T-helper 2 cell treated with Interferon-gamma antibody and Interleukin-4, amounts not matched to agents 100 ng/mL and 5 ng/mL, for 36 hours (primary cell): Measurements from ENCODE around the gene CENPO. TPM values are rescaled to one million over a fixed set of nuclear protein-coding genes. Genes with fewer than 3 reads are reported as not detected.
"Not testable (repeated sequence)": the region's sequence is repeated elsewhere in the genome, so short reads cannot be mapped to it uniquely, and the experiment has no call there.

Experiments used
- intact Hi-C: fragments of 100-400 bp; cut with micrococcal nuclease; formaldehyde crosslinking; loops from one replicate; pipeline ENCODE4 v1.15.1; 2023
- total RNA-seq: library from RNA; stranded (reverse); gene quantifications from 2 replicates; pipeline ENCODE4 v1.2.3, GENCODE V29; 2022

Gene CENPO
- total RNA-seq, 1 donor from 2014 or later = 49.1 TPM

GRCh38 chr2:24787532-24787931 is 5.7 kb upstream of the CENPO start:
- intact Hi-C loops = no loop called here

- intact Hi-C loops = no loop called here
Observed at GRCh38 chr2:24788816-24789215, 4.4 kb upstream of the CENPO start.

- intact Hi-C loops = loop anchor here (10.0 kb wide), 3 partner anchors 717 to 1973 kb away; partner anchors contain the start of genes FKBP1B, SF3B6, SLC35F6 and WDCP
Observed at GRCh38 chr2:24791452-24791851, 1.8 kb upstream of the CENPO start.

- intact Hi-C loops = loop anchor here (2.0 to 10.0 kb wide), 5 partner anchors 34 to 1972 kb away; partner anchors contain the start of genes FKBP1B, NCOA1, SF3B6 and SLC35F6
Observed at GRCh38 chr2:24792542-24792873, 717 bp upstream of the CENPO start.

GRCh38 chr2:24793761-24794435 is 673 bp downstream of the CENPO start:
- intact Hi-C loops = loop anchor here (1.0 to 10.0 kb wide), 9 partner anchors 33 to 1971 kb away; partner anchors contain the start of genes ADCY3, DNAJC27, EFR3B and FKBP1B

GRCh38 chr2:24797644-24798043 is 4.4 kb downstream of the CENPO start:
- intact Hi-C loops = loop anchor here (10.0 kb wide), 3 partner anchors 723 to 1967 kb away; partner anchors contain the start of genes FKBP1B, SF3B6, SLC35F6 and WDCP

DNA sequence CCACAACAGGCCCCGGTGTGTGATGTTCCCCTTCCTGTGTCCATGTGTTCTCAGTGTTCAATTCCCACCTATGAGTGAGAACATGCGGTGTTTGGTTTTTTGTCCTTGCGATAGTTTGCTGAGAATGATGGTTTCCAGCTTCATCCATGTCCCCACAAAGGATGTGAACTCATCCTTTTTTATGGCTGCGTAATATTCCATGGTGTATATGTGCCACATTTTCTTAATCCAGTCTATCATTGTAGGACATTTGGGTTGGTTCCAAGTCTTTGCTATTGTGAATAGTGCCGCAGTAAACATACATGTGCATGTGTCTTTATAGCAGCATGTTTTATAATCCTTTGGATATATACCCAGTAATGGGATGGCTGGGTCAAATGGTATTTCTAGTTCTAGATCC is 7.3 kb downstream of the CENPO start:
- intact Hi-C loops = not testable (repeated sequence)

DNA sequence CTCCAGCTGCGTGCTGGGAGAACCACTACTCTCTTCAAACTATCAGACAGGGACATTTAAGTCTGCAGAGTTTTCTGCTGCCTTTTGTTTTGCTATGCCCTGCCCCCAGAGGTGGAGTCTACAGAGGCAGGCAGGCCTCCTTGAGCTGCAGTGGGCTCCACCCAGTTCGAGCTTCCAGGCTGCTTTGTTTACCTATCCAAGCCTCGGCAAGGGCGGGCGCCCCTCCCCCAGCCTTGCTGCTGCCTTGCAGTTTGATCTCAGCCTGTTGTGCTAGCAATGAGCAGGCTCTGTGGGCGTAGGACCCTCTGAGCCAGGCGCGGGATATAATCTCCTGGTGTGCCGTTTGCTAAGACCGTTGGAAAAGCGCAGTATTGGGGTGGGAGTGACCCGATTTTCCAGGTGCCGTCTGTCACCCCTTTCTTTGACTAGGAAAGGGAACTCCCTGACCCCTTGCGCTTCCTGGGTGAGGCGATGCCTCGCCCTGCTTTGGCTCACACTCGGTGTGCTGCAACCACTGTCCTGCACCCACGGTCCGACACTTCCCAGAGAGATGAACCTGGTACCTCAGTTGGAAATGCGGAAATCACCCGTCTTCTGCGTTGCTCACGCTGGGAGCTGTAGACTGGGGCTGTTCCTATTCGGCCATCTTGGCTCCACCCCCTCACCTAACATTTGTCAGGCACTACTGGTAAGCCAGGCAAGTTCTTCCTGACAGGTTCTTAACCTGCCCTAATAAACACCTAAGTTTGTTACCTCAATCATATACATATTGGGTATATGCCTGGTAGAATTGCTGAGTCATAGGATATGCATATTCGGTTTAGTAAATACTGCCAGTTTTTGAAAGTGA is 12.8 kb downstream of the CENPO start:
- intact Hi-C loops = not testable (repeated sequence)

- intact Hi-C loops = no loop called here
Observed at GRCh38 chr2:24806661-24807036, 13.4 kb downstream of the CENPO start.

GRCh38 chr2:24809316-24810007 is 16.2 kb downstream of the CENPO start:
- intact Hi-C loops = no loop called here

- intact Hi-C loops = no loop called here
Observed at GRCh38 chr2:24813691-24814137, 20.5 kb downstream of the CENPO start.

DNA sequence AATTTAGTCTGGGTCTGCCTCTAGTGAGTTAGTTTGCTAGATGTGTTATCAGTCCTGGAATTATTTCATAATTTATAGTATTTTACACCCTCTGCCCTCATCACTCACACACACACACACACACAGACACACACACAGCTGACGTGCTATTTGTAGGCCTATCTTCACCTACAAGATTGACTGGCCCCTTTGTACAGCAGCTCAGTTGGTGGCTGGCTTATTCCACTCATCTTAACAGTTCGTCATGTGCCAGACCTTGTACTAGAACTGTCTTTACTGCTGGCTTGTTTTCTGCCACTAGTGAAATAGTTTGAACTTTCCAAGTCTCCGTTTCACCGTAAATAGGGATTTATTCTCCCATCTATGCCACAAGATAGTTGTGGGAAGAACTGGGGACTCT is 21.3 kb downstream of the CENPO start:
- intact Hi-C loops = no loop called here

DNA sequence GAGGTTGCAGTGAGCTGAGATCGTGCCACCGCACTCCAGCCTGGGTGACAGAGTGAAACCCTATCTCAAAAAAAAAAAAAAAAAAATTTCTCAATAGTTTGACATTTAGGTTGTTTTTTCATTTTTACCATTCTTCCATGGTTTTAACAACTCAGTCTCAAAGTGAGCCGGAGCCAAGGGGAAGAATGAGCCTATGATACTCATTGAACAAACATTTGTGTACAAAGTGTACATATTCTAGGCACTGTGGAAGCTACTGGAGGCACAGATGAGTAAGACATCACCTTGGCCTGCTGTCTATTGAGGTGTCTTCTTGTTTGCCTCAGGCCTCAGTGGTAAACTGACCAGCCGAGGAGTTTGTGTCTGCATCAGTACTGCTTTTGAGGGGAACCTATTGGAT is 21.9 kb downstream of the CENPO start:
- intact Hi-C loops = no loop called here

DNA sequence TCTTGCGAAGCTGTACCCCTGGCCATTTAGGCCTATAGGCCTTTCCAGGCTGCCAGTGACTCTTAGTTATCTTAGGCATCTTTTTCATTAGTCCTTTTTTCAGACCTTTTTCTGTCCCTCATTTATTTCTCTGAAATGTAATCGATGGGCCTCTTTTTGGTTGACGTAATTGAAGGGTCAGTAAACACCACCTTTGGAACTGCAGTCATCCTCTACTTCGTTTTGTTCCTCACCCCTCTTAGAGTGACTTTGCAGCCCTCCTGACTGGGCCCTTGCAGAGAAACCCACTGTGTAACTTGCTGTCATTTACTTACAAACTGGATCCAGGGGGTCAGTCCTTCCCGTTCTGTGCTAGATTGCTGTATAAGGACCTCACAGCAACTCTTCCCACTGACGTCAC is 23.2 kb downstream of the CENPO start:
- intact Hi-C loops = no loop called here

GRCh38 chr2:24816884-24817283 is 23.7 kb downstream of the CENPO start:
- intact Hi-C loops = no loop called here

- intact Hi-C loops = no loop called here
Observed at GRCh38 chr2:24818721-24819167, 25.5 kb downstream of the CENPO start.

- intact Hi-C loops = loop anchor here (10.0 kb wide), 1 partner anchor 315 kb away; no protein-coding TSS in a partner anchor
Observed at GRCh38 chr2:24819442-24820174, 26.4 kb downstream of the CENPO start.

DNA sequence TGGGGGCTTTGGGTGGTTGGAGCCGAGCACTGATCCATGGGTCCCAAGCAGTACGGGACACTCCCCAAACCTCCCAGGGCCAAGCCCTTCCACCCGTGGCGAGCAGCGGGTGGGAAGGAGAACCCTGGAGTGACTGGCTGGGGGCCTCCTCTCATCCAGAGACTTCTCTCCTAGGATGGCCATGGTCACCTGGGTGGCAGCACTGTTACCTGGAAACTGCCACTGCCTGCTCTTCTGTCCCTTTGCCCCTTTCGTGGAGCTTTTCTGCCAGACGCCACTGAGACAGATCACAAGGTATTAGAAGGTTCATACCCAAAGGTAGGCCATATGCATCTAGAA is 26.9 kb downstream of the CENPO start:
- intact Hi-C loops = loop anchor here (10.0 kb wide), 1 partner anchor 315 kb away; no protein-coding TSS in a partner anchor

- intact Hi-C loops = loop anchor here (10.0 kb wide), 1 partner anchor 314 kb away; no protein-coding TSS in a partner anchor
Observed at GRCh38 chr2:24820598-24821432, 27.6 kb downstream of the CENPO start.

GRCh38 chr2:24821433-24821891 is 28.2 kb downstream of the CENPO start:
- intact Hi-C loops = loop anchor here (10.0 kb wide), 1 partner anchor 313 kb away; no protein-coding TSS in a partner anchor
